Mesenchymal stem cell (in vitro differentiated cells and primary cell): ENCODE data around the gene PHF3.
A peak's percentile ranks its signal among the peaks of the same experiment; 100 is the strongest.

Experiments
- DNase-seq: peaks from one replicate; pipeline ENCODE4 v3.0.0-alpha.2; 2013
- H2AFZ ChIP-seq: one replicate; pipeline ENCODE4 v1.6.1; 2013; ENCODE audit warnings: low read depth, mild to moderate bottlenecking, control low read depth, inconsistent platforms, low read length, moderate library complexity
- H2AK5ac ChIP-seq: 2 replicates; pipeline ENCODE4 v1.6.1; 2013; ENCODE audit warnings: low read length, moderate library complexity, mild to moderate bottlenecking, inconsistent platforms; ENCODE audit not compliant: severe bottlenecking
- H2BK120ac ChIP-seq: one replicate; pipeline ENCODE4 v1.6.1; 2013; ENCODE audit warnings: low read depth, mild to moderate bottlenecking, inconsistent platforms, low read length, moderate library complexity
- H2BK12ac ChIP-seq, 2 experiments: one replicate each; pipeline ENCODE4 v1.6.1; 2013; ENCODE audit warnings: inconsistent platforms in 2 of 2, low read length in 2 of 2, mild to moderate bottlenecking in 2 of 2, moderate library complexity in 2 of 2, control low read depth in 1 of 2
- H2BK15ac ChIP-seq: one replicate; pipeline ENCODE4 v1.6.1; 2013; ENCODE audit warnings: mild to moderate bottlenecking, low read depth, inconsistent platforms; ENCODE audit not compliant: poor library complexity, severe bottlenecking
- H2BK5ac ChIP-seq: 2 replicates; pipeline ENCODE4 v1.6.1; 2013; ENCODE audit warnings: low read depth, mild to moderate bottlenecking, low read length, control low read depth, inconsistent platforms; ENCODE audit not compliant: poor library complexity, severe bottlenecking
- H3K14ac ChIP-seq, 2 experiments: one replicate each; pipeline ENCODE4 v1.6.1; 2013; ENCODE audit warnings: inconsistent platforms in 2 of 2, low read length in 2 of 2, control low read depth in 1 of 2, mild to moderate bottlenecking in 1 of 2, moderate library complexity in 1 of 2
- H3K18ac ChIP-seq, 2 experiments: one replicate each; pipeline ENCODE4 v1.6.1; 2013; ENCODE audit warnings: inconsistent platforms in 2 of 2, low read length in 2 of 2, control low read depth in 1 of 2, low read depth in 1 of 2, mild to moderate bottlenecking in 1 of 2
- H3K23ac ChIP-seq, 2 experiments: one replicate each; pipeline ENCODE4 v1.6.1; 2013; ENCODE audit warnings: inconsistent platforms in 2 of 2, low read length in 2 of 2, mild to moderate bottlenecking in 2 of 2, moderate library complexity in 2 of 2, control low read depth in 1 of 2
- H3K27ac ChIP-seq: 2 replicates; pipeline ENCODE4 v1.5.1; 2013; ENCODE audit warnings: mild to moderate bottlenecking, moderate library complexity, low read length, control low read depth, inconsistent platforms; ENCODE audit not compliant: poor library complexity, severe bottlenecking
- H3K27me3 ChIP-seq, 2 experiments: 2 replicates each; pipeline versions ENCODE4 v1.6.1 to v1.7.0; 2013; ENCODE audit warnings: low read length in 2 of 2, mild to moderate bottlenecking in 2 of 2, moderate library complexity in 2 of 2, control low read depth in 1 of 2, inconsistent platforms in 1 of 2; ENCODE audit not compliant: control insufficient read depth in 1 of 2, insufficient read depth in 1 of 2
- H3K36me3 ChIP-seq, 2 experiments: 2 replicates each; pipeline versions ENCODE4 v1.6.1 to v1.7.0; 2013; ENCODE audit warnings: low read length in 2 of 2, control low read depth in 1 of 2, inconsistent platforms in 1 of 2, low read depth in 1 of 2, mild to moderate bottlenecking in 1 of 2; ENCODE audit not compliant: insufficient read depth in 2 of 2, control insufficient read depth in 1 of 2
- H3K4ac ChIP-seq, 2 experiments: one replicate each; pipeline ENCODE4 v1.6.1; 2013; ENCODE audit warnings: inconsistent platforms in 2 of 2, low read length in 2 of 2, mild to moderate bottlenecking in 2 of 2, moderate library complexity in 2 of 2, control low read depth in 1 of 2, low read depth in 1 of 2
- H3K4me1 ChIP-seq: 2 replicates; pipeline ENCODE4 v1.6.1; 2013; ENCODE audit warnings: low read depth, low read length, control low read depth; ENCODE audit not compliant: control insufficient read depth, insufficient read depth
- H3K4me2 ChIP-seq: 2 replicates; pipeline ENCODE4 v1.6.1; 2013; ENCODE audit warnings: low read length, mild to moderate bottlenecking, inconsistent platforms; ENCODE audit not compliant: poor library complexity, severe bottlenecking
- H3K4me3 ChIP-seq, 2 experiments: 2 replicates each; pipeline versions ENCODE4 v1.5.1 to v1.7.0; 2013; ENCODE audit warnings: low read length in 2 of 2, mild to moderate bottlenecking in 2 of 2, control low read depth in 1 of 2, low read depth in 1 of 2; ENCODE audit not compliant: insufficient read depth in 1 of 2
- H3K79me1 ChIP-seq: replicated peaks from 2 replicates; pipeline ENCODE4 v1.6.1; 2013; ENCODE audit warnings: mild to moderate bottlenecking, control low read depth, low read length, inconsistent platforms; ENCODE audit not compliant: poor library complexity, severe bottlenecking
- H3K9ac ChIP-seq: 2 replicates; pipeline ENCODE4 v1.7.0; 2013; ENCODE audit warnings: mild to moderate bottlenecking, low read length, moderate library complexity
- H3K9me3 ChIP-seq: 2 replicates; pipeline ENCODE4 v1.7.0; 2013; ENCODE audit warnings: mild to moderate bottlenecking, low read length; ENCODE audit not compliant: control insufficient read depth
- H4K8ac ChIP-seq: one replicate; pipeline ENCODE4 v1.6.1; 2013; ENCODE audit warnings: inconsistent platforms, mild to moderate bottlenecking, low read length, moderate library complexity
- H4K91ac ChIP-seq: one replicate; pipeline ENCODE4 v1.6.1; 2013; ENCODE audit warnings: mild to moderate bottlenecking, low read length, inconsistent platforms
- WGBS: methylation state at CpG from one replicate; pipeline ENCODE4 v1.1.7; 2013; ENCODE audit warnings: mixed read lengths; 5-methylcytosine and 5-hydroxymethylcytosine counted together

PHF3 gene

DNA sequence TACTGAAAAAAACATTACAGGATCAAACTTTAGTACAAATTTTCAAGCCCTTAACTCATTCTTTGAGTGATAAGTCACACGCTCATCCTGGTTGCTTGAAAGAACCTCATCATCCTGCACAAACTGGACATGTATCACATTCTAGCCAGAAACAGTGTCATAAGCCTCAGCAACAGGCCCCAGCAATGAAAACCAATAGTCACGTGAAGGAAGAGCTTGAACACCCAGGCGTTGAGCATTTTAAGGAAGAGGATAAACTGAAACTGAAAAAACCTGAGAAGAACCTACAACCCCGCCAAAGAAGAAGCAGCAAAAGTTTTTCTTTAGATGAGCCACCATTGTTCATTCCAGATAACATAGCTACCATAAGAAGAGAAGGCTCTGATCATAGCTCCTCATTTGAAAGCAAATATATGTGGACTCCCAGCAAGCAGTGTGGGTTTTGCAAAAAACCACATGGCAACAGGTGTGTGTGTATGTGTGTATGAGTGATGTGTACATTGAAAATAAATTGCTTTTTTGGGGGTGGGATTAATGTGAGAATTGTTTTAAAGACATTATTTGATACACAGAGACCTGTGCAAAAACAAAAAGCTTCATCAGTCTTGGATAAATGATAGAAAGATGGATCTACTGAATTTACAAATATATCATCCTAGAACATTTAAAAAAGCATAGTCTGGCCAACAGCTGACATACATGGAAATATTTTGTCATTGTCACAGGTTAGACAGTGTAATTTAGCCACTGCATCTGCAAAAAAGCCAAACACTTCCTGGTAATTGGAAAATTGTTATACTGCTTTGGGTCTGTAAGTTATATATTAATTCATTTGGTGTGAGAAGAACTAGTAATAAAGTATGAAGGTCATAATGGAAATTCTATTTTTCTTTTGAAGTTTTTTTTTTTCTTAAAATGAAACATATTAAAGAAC is 50.1 kb downstream of the PHF3 start:
- H3K9ac ChIP-seq, result no peak overlapping the region
- H3K14ac ChIP-seq, result no peak overlapping the region
- no peaks in the 10 kb centered on the region for H3K27me3 ChIP-seq
- H3K4me1 ChIP-seq, result no peaks in the 10 kb centered on the region
- no peak overlapping the region for H2BK120ac ChIP-seq
- no peak overlapping the region for H2AK5ac ChIP-seq
- peaks cover 0 to 30% of the 10 kb centered on the region in 2 experiments for H3K36me3 ChIP-seq
- no peak overlapping the region for H4K8ac ChIP-seq
- H2BK12ac ChIP-seq, result no peak overlapping the region
- H3K4ac ChIP-seq, result no peak overlapping the region
- H3K27ac ChIP-seq, result no peak overlapping the region
- H3K4me2 ChIP-seq, result no peak overlapping the region
- no peaks in the 10 kb centered on the region for H3K9me3 ChIP-seq
- H4K91ac ChIP-seq, result no peak overlapping the region
- no peak overlapping the region for H2AFZ ChIP-seq
- DNase-seq, result no peak
- H3K18ac ChIP-seq, result no peak overlapping the region
- no peak overlapping the region for H2BK15ac ChIP-seq
- 93% methylated on average over 4 of the region's 4 CpGs for WGBS
- H2BK5ac ChIP-seq, result no peak overlapping the region
- H3K4me3 ChIP-seq, result no peak overlapping the region
- no peak overlapping the region for H3K23ac ChIP-seq
- H3K79me1 ChIP-seq, result peaks cover 8% of the 10 kb centered on the region

DNA sequence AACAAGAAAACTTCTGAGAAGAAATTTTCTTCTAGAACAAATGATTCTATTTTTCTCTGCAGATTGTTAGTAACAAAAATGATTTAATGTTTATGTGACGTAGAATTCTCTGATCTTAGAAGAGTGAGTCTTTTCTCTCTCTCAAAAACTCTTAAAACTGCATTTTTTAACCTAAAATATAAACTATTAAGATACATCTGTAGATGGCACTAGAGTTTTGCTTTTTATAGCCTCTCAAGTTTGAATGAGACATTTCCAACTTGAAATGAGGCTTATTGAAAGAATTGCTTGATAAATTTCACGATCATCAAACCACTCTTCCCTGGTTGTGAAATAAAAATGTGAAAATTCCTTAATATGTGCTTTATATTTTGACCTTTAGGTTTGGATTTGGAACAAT is 53.8 kb downstream of the PHF3 start:
- no peaks in the 10 kb centered on the region for H3K27me3 ChIP-seq
- no peak overlapping the region for H3K23ac ChIP-seq
- H2BK120ac ChIP-seq, result no peak overlapping the region
- H3K9me3 ChIP-seq, result no peaks in the 10 kb centered on the region
- no peak overlapping the region for H3K14ac ChIP-seq
- peaks cover 0 to 25% of the 10 kb centered on the region in 2 experiments for H3K36me3 ChIP-seq
- no peak overlapping the region for H4K91ac ChIP-seq
- H3K18ac ChIP-seq, result no peak overlapping the region
- no peak overlapping the region for H3K4ac ChIP-seq
- H3K4me3 ChIP-seq, result no peak overlapping the region
- H2AK5ac ChIP-seq, result no peak overlapping the region
- no peak overlapping the region for H2BK12ac ChIP-seq
- no peaks in the 10 kb centered on the region for H3K4me1 ChIP-seq
- H3K4me2 ChIP-seq, result no peak overlapping the region
- H3K9ac ChIP-seq, result no peak overlapping the region
- DNase-seq, result peak; percentile 2
- no peak overlapping the region for H4K8ac ChIP-seq
- no peak overlapping the region for H3K27ac ChIP-seq
- no peak overlapping the region for H2BK5ac ChIP-seq
- H3K79me1 ChIP-seq, result peaks cover 4% of the 10 kb centered on the region
- no peak overlapping the region for H2BK15ac ChIP-seq
- no peak overlapping the region for H2AFZ ChIP-seq
- no CpG with 5 or more reads among the region's 2 CpGs for WGBS

DNA sequence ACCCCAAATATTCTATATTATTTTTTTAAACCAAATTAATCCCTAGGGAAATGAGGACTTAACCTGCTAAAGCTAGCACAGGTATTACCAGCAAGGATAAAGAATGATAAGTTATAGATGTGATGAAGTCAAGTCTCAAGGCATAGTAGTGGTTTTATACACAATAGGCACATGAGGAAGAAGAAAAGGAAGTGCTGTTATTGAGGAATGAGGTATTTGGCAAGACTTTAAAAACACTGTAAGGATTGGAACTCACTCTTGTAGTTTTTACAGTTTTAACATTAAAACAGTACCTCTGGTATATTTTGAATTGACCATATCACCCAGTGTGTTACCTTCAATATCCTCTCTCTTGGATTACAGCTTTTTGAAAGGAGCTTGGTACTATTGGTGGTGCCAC is 54.6 kb downstream of the PHF3 start:
- H2BK5ac ChIP-seq, result no peak overlapping the region
- H2AFZ ChIP-seq, result no peak overlapping the region
- no peak overlapping the region for H3K18ac ChIP-seq

DNA sequence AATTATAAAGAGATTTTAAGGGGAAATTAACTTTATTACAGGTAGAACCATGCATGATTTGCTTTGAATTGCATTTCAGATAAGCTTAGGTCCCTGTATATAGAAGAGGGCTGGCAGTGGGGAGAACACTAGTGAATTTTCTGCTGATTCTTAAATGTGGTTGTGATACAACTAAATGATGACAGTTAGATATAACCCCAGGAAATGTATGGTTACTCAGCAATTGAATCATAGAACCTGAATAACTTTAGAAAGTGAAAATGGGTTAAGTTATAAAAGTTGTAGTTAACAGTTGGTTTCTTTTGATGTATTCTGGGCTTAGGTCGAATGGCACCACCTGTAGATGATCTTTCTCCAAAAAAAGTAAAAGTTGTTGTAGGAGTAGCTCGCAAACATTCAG is 70.1 kb downstream of the PHF3 start:
- Histone ChIP-seq H3K23ac (no peak overlapping the region), H3K18ac (no peak overlapping the region), H2BK120ac (no peak overlapping the region), H3K36me3 (peaks cover 9 to 94% of the 10 kb centered on the region in 2 experiments), H4K91ac (no peak overlapping the region), H3K4me3 (no peak overlapping the region), H3K79me1 (peaks cover 10% of the 10 kb centered on the region), H3K27me3 (no peaks in the 10 kb centered on the region), H3K14ac (no peak overlapping the region), H3K9ac (no peak overlapping the region), H4K8ac (no peak overlapping the region), H3K4me2 (no peak overlapping the region), H3K27ac (no peak overlapping the region), H2BK15ac (no peak overlapping the region), H3K4ac (no peak overlapping the region), H2AK5ac (no peak overlapping the region), H2BK12ac (no peak overlapping the region), H3K4me1 (peaks cover 1% of the 10 kb centered on the region), H2AFZ (no peak overlapping the region), H3K9me3 (no peaks in the 10 kb centered on the region), H2BK5ac (no peak overlapping the region)
- 67% methylated on average over 1 of the region's 2 CpGs for WGBS
- no peak for DNase-seq

More for the DNA sequence above, 54.6 kb downstream of the PHF3 start:
- Histone ChIP-seq H2BK12ac (no peak overlapping the region), H3K14ac (no peak overlapping the region), H3K4ac (no peak overlapping the region), H3K9me3 (no peaks in the 10 kb centered on the region), H3K27me3 (no peaks in the 10 kb centered on the region), H3K79me1 (peaks cover 5% of the 10 kb centered on the region), H4K91ac (no peak overlapping the region), H3K36me3 (peaks cover 0 to 22% of the 10 kb centered on the region in 2 experiments), H2BK15ac (no peak overlapping the region), H3K4me1 (no peaks in the 10 kb centered on the region), H4K8ac (no peak overlapping the region), H3K9ac (no peak overlapping the region), H2BK120ac (no peak overlapping the region), H3K27ac (no peak overlapping the region), H2AK5ac (no peak overlapping the region), H3K4me2 (no peak overlapping the region), H3K4me3 (no peak overlapping the region), H3K23ac (no peak overlapping the region)
- no peak for DNase-seq
